Ascending aorta (tissue), 2 donors: ENCODE data around the gene SLC36A4. TPM values are rescaled to one million over a fixed set of nuclear protein-coding genes. Genes with fewer than 3 reads are reported as not detected.
"Not testable (repeated sequence)": the region's sequence is repeated elsewhere in the genome, so short reads cannot be mapped to it uniquely, and the experiment has no call there.

Experiments
- DNase-seq, 2 donors: peaks; one replicate each; pipeline ENCODE4 v3.0.0-alpha.2; 2019; ENCODE audit warnings: low spot score in 2 of 2
- H3K27ac ChIP-seq, 2 donors: fragments of 200-600 bp; sonication (generic); one replicate each; pipeline ENCODE4 v1.5.1; 2016 to 2017; ENCODE audit warnings: mild to moderate bottlenecking in 1 of 2
- H3K27me3 ChIP-seq: fragments of 200-600 bp; sonication (generic); one replicate; pipeline ENCODE4 v1.5.1; 2017
- H3K36me3 ChIP-seq, 2 donors: fragments of 200-600 bp; sonication (generic); one replicate each; pipeline ENCODE4 v1.5.1; 2016
- H3K4me1 ChIP-seq, 2 donors: fragments of 200-600 bp; sonication (generic); one replicate each; pipeline ENCODE4 v1.5.1; 2016 to 2017; ENCODE audit warnings: mild to moderate bottlenecking in 1 of 2
- H3K4me3 ChIP-seq, 2 donors: fragments of 200-600 bp; sonication (generic); one replicate each; pipeline ENCODE4 v1.5.1; 2016 to 2017; ENCODE audit warnings: mild to moderate bottlenecking in 1 of 2
- H3K9me3 ChIP-seq, 2 donors: fragments of 200-600 bp; sonication (generic); one replicate each; pipeline ENCODE4 v1.5.1; 2016
- CTCF ChIP-seq, 3 experiments: fragments of 200-600 bp in 2 of 3; fragments of 450-650 bp in 1 of 3; sonication (generic) in 2 of 3; IDR thresholded peaks; one replicate each; pipeline ENCODE4 v1.5.1; 2016 to 2019; ENCODE audit warnings: antibody characterized with exemption in 3 of 3, mild to moderate bottlenecking in 1 of 3, moderate library complexity in 1 of 3
- intact Hi-C: fragments of 100-400 bp; cut with DNase I; formaldehyde crosslinking; loops from one replicate; pipeline ENCODE4 v1.15.1; 2023
- total RNA-seq: library from RNA; depleted of rRNA; stranded (reverse); fragments of >200 nt; gene quantifications from one replicate; pipeline ENCODE4 v1.1.0, GENCODE V29; 2016

SLC36A4 gene
- total RNA-seq, 1 donor from 2014 or later, result 18.6 TPM

GRCh38 chr11:93113824-93114223 lies 84.0 kb downstream of the SLC36A4 start:
- intact Hi-C loops, result no loop called here

GRCh38 chr11:93111147-93111546 lies 86.6 kb downstream of the SLC36A4 start:
- H3K27me3 ChIP-seq, H3K27ac ChIP-seq, DNase-seq, H3K9me3 ChIP-seq, H3K36me3 ChIP-seq, intact Hi-C loops, H3K4me1 ChIP-seq, H3K4me3 ChIP-seq: not testable (repeated sequence)

More at GRCh38 chr11:93113824-93114223, 84.0 kb downstream of the SLC36A4 start:
- no peak for TF ChIP-seq CTCF (IDR thresholded peaks at IDR 0.05)
- no peak for DNase-seq
- Histone ChIP-seq H3K4me1 (no peaks in the 10 kb centered on the region), H3K27ac (no peak overlapping the region), H3K4me3 (no peak overlapping the region), H3K9me3 (no peaks in the 10 kb centered on the region), H3K36me3 (no peaks in the 10 kb centered on the region), H3K27me3 (no peaks in the 10 kb centered on the region)

GRCh38 chr11:93100211-93100610 lies 97.6 kb downstream of the SLC36A4 start:
- intact Hi-C loops, result no loop called here
- TF ChIP-seq CTCF (IDR thresholded peaks at IDR 0.05), result no peak

DNA sequence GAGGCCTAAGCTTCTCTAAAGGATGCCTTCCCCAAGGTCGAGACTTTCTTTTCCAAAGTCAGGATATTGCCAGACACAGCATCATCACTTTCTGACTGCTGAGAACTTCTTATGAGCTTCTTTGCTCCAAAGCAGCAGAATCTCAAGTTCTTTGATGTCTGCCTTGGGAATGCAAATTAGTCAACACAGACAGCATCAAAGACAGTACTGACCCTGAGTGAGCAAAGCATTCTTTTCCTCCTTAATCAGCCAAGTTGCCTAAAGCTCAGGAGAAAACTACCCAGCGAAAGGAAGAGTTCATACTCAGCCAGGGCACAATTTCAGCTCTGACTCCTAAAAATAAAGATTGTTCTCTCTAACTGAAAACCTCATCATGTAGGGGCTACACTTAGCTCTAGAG lies 98.0 kb downstream of the SLC36A4 start:
- DNase-seq, result no peak
- Histone ChIP-seq H3K4me1 (no peaks in the 10 kb centered on the region), H3K27ac (no peak overlapping the region), H3K36me3 (no peaks in the 10 kb centered on the region), H3K4me3 (no peak overlapping the region), H3K9me3 (no peaks in the 10 kb centered on the region), H3K27me3 (no peaks in the 10 kb centered on the region)
- no peak for TF ChIP-seq CTCF (IDR thresholded peaks at IDR 0.05)
- intact Hi-C loops, result no loop called here

More at GRCh38 chr11:93100211-93100610, 97.6 kb downstream of the SLC36A4 start:
- Histone ChIP-seq H3K27ac (no peak overlapping the region), H3K4me1 (no peaks in the 10 kb centered on the region), H3K27me3 (no peaks in the 10 kb centered on the region), H3K9me3 (no peaks in the 10 kb centered on the region), H3K36me3 (no peaks in the 10 kb centered on the region), H3K4me3 (no peak overlapping the region)
- no peak for DNase-seq

Other genes starting within 250 kb of the SLC36A4 start
- not detected for gene MTNR1B, start 228.3 kb downstream of the SLC36A4 start, total RNA-seq
- gene DEUP1, start 132.8 kb upstream of the SLC36A4 start, total RNA-seq, result not detected